HEK293T (cell line): ENCODE measurements around the gene CDS2.

Experiments
- BHLHE40 ChIP-seq: fragments of 450-650 bp; IDR thresholded peaks from 2 replicates; pipeline ENCODE4 v1.6.1; 2016; ENCODE audit warnings: mild to moderate bottlenecking, moderate library complexity, borderline replicate concordance
- CTBP1 ChIP-seq: fragments of 450-650 bp; IDR thresholded peaks from 2 replicates; pipeline ENCODE4 v1.6.1; 2016; ENCODE audit warnings: borderline replicate concordance
- ELF4 ChIP-seq: fragments of 450-650 bp; IDR thresholded peaks from 2 replicates; pipeline ENCODE4 v1.6.1; 2017; ENCODE audit warnings: antibody characterized with exemption
- FOXM1 ChIP-seq: fragments of 450-650 bp; IDR thresholded peaks from 2 replicates; pipeline ENCODE4 v1.6.1; 2017; ENCODE audit warnings: mild to moderate bottlenecking, borderline replicate concordance
- HDGF ChIP-seq: fragments of 450-650 bp; IDR thresholded peaks from 2 replicates; pipeline ENCODE4 v1.6.1; 2017; ENCODE audit warnings: antibody characterized with exemption, borderline replicate concordance
- LEF1 ChIP-seq: fragments of 450-650 bp; IDR thresholded peaks from 2 replicates; pipeline ENCODE4 v1.6.1; 2017; ENCODE audit warnings: mild to moderate bottlenecking, borderline replicate concordance
- NFRKB ChIP-seq: fragments of 450-650 bp; IDR thresholded peaks from 2 replicates; pipeline ENCODE4 v1.6.1; 2016; ENCODE audit warnings: mild to moderate bottlenecking, moderate library complexity
- SP1 ChIP-seq: fragments of 450-650 bp; IDR thresholded peaks from 2 replicates; pipeline ENCODE4 v1.6.1; 2017

DNA sequence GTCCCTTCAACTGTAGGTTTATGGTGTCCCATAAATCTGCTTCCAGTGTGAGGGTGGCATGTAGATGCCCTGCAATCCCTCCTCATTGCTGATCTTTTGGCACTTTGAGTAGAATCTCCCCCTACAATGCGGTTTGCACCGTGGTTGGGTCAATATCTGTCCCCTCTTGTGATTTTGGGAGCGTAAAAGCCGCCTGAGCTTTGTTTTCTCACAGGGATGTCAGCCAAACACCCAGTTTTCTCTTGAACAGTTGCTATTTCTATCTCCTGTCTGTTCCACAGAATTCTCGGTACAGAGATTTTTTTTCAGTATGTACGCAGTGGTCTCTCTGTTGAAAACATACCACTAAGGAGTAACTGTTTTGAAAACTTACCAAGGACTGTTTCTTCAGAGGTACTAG is 21.8 kb downstream of the CDS2 start:
- TF ChIP-seq HDGF, result no peak
- no peak for TF ChIP-seq ELF4
- no peak for TF ChIP-seq FOXM1
- TF ChIP-seq CTBP1, result no peak
- TF ChIP-seq SP1, result no peak
- TF ChIP-seq NFRKB, result no peak
- no peak for TF ChIP-seq BHLHE40
- TF ChIP-seq LEF1, result no peak
